IMR-90 (cell line): ENCODE data around the gene TDRD7. TPM values are rescaled to one million over a fixed set of nuclear protein-coding genes. Genes with fewer than 3 reads are reported as not detected.

Experiments
- ATAC-seq: fragments of 200-7000 bp; cut with Tn5 transposase; 2 replicates; pipeline ENCODE4 v1.9.1; 2020; ENCODE audit warnings: low read depth, mild to moderate bottlenecking, moderate library complexity
- BruUV-seq: library from RNA; stranded (reverse); fragments of 400-500 nt; replicated peaks from 2 replicates; lab custom pipeline; 2021; lab: Mats Ljungman, UMichigan
- CTCF ChIA-PET: fragments of 300-600 bp; formaldehyde crosslinking; extraction: SDS; loops from one replicate; lab custom pipeline; 2021; ENCODE audit warnings: antibody characterized with exemption; lab: Yijun Ruan, JAX
- POLR2A ChIA-PET: fragments of 300-600 bp; sonication (Branson Sonifier 250); formaldehyde crosslinking; loops from one replicate; lab custom pipeline; 2022; ENCODE audit warnings: antibody characterized with exemption; ENCODE audit not compliant: unreplicated experiment; lab: Charles Lee
- DNase-seq: peaks from one replicate; pipeline ENCODE4 v3.0.0; 2013
- H2AFZ ChIP-seq: replicated peaks from 2 replicates; pipeline ENCODE3; 2013; ENCODE audit warnings: low read length, mild to moderate bottlenecking; ENCODE audit not compliant: poor library complexity
- H2AK5ac ChIP-seq: 2 replicates; pipeline ENCODE4 v1.6.1; 2013; ENCODE audit warnings: low read depth, low read length, inconsistent platforms
- H2AK9ac ChIP-seq: replicated peaks from 2 replicates; pipeline ENCODE3; 2013; ENCODE audit warnings: mild to moderate bottlenecking, low read depth, low read length, moderate library complexity; ENCODE audit not compliant: poor library complexity
- H2BK120ac ChIP-seq: 2 replicates; pipeline ENCODE4 v1.6.1; 2013; ENCODE audit warnings: low read depth, low read length, inconsistent platforms
- H2BK15ac ChIP-seq: 3 replicates; pipeline ENCODE4 v1.6.1; 2013; ENCODE audit warnings: low read depth, low read length, inconsistent platforms
- H2BK20ac ChIP-seq: 2 replicates; pipeline ENCODE4 v1.6.1; 2013; ENCODE audit warnings: low read depth, mild to moderate bottlenecking, inconsistent platforms, low read length, moderate library complexity
- H2BK5ac ChIP-seq: 2 replicates; pipeline ENCODE4 v1.6.1; 2013; ENCODE audit warnings: mild to moderate bottlenecking, low read depth, low read length, inconsistent platforms; ENCODE audit not compliant: poor library complexity, severe bottlenecking
- H3K14ac ChIP-seq: replicated peaks from 2 replicates; pipeline ENCODE4 v1.6.1; 2013; ENCODE audit warnings: low read depth, low read length, inconsistent platforms
- H3K18ac ChIP-seq: 2 replicates; pipeline ENCODE4 v1.6.1; 2013; ENCODE audit warnings: low read depth, low read length, control low read depth
- H3K23ac ChIP-seq: 2 replicates; pipeline ENCODE4 v1.6.1; 2013; ENCODE audit warnings: low read depth, low read length, inconsistent platforms
- H3K27ac ChIP-seq: 2 replicates; pipeline ENCODE4 v1.5.1; 2013; ENCODE audit warnings: mild to moderate bottlenecking, control low read depth, low read length; ENCODE audit not compliant: insufficient read depth
- H3K27me3 ChIP-seq: 2 replicates; pipeline ENCODE4 v1.6.1; 2013; ENCODE audit warnings: low read length; ENCODE audit not compliant: control insufficient read depth, insufficient read depth
- H3K36me3 ChIP-seq: 2 replicates; pipeline ENCODE4 v1.6.1; 2013; ENCODE audit warnings: low read length, mixed read lengths; ENCODE audit not compliant: control insufficient read depth, insufficient read depth
- H3K4ac ChIP-seq: 2 replicates; pipeline ENCODE4 v1.6.1; 2013; ENCODE audit warnings: low read depth, low read length, inconsistent platforms
- H3K4me1 ChIP-seq: 2 replicates; pipeline ENCODE4 v1.6.1; 2013; ENCODE audit warnings: low read length, mixed read lengths; ENCODE audit not compliant: control insufficient read depth, insufficient read depth
- H3K4me2 ChIP-seq: 2 replicates; pipeline ENCODE4 v1.6.1; 2013; ENCODE audit warnings: low read depth, mild to moderate bottlenecking, control low read depth, low read length, moderate library complexity
- H3K4me3 ChIP-seq: 2 replicates; pipeline ENCODE4 v1.5.1; 2013; ENCODE audit warnings: low read depth, mild to moderate bottlenecking, control low read depth, low read length, moderate library complexity; ENCODE audit not compliant: insufficient read depth
- H3K56ac ChIP-seq: 2 replicates; pipeline ENCODE4 v1.6.1; 2013; ENCODE audit warnings: low read length, inconsistent platforms; ENCODE audit not compliant: insufficient read depth; ENCODE audit errors: extremely low read depth
- H3K79me1 ChIP-seq, 2 experiments: 2 replicates each; pipeline ENCODE4 v1.6.1; 2013; ENCODE audit warnings: low read length in 2 of 2, inconsistent platforms in 1 of 2, low read depth in 1 of 2
- H3K9ac ChIP-seq: 2 replicates; pipeline ENCODE4 v1.6.1; 2013; ENCODE audit warnings: low read depth, low read length, control low read depth
- H3K9me1 ChIP-seq: 2 replicates; pipeline ENCODE4 v1.6.1; 2013; ENCODE audit warnings: low read length, inconsistent platforms; ENCODE audit not compliant: insufficient read depth
- H3K9me3 ChIP-seq: 2 replicates; pipeline ENCODE4 v1.6.1; 2013; ENCODE audit warnings: low read length; ENCODE audit not compliant: control insufficient read depth, insufficient read depth
- H4K20me1 ChIP-seq: 2 replicates; pipeline ENCODE4 v1.6.1; 2013; ENCODE audit warnings: low read length, inconsistent platforms; ENCODE audit not compliant: insufficient read depth
- H4K5ac ChIP-seq: 2 replicates; pipeline ENCODE4 v1.6.1; 2013; ENCODE audit warnings: mild to moderate bottlenecking, low read depth, low read length, control low read depth
- H4K8ac ChIP-seq, 2 experiments: 2 replicates each; pipeline ENCODE4 v1.6.1; 2013; ENCODE audit warnings: low read depth in 2 of 2, low read length in 2 of 2, control low read depth in 1 of 2, inconsistent platforms in 1 of 2
- H4K91ac ChIP-seq: 2 replicates; pipeline ENCODE4 v1.6.1; 2013; ENCODE audit warnings: low read depth, low read length, inconsistent platforms; ENCODE audit not compliant: insufficient read depth
- CTCF ChIP-seq: conservative IDR thresholded peaks from 2 replicates; pipeline ENCODE4 v1.5.1; 2012; ENCODE audit warnings: mild to moderate bottlenecking, low read depth, low read length, improper control_type of control experiment
- MAZ ChIP-seq: IDR thresholded peaks from 2 replicates; pipeline ENCODE4 v1.6.1; 2012; ENCODE audit warnings: low read depth, mild to moderate bottlenecking, low read length, improper control_type of control experiment, moderate library complexity, borderline replicate concordance
- RAD21 ChIP-seq: IDR thresholded peaks from 2 replicates; pipeline ENCODE4 v1.6.1; 2012; ENCODE audit warnings: low read length, improper control_type of control experiment
- RFX5 ChIP-seq: IDR thresholded peaks from 2 replicates; pipeline ENCODE4 v1.8.0; 2012; ENCODE audit warnings: low read depth, mild to moderate bottlenecking, low read length, moderate library complexity
- WGBS, 2 experiments: methylation state at CpG; one replicate each; pipeline versions ENCODE4 v1.1.5 to v1.1.7; 2013; ENCODE audit warnings: missing lambda C conversion rate in 2 of 2; ENCODE audit not compliant: insufficient read length in 1 of 2; ENCODE audit errors: extremely low coverage in 2 of 2; 5-methylcytosine and 5-hydroxymethylcytosine counted together
- dilution Hi-C: fragments of 300-500 bp; cut with HindIII; formaldehyde crosslinking; loops from one replicate; pipeline ENCODE4 v1.14.3; 2018; ENCODE audit warnings: low sequenced_read_pairs; ENCODE audit not compliant: unreplicated experiment
- in situ Hi-C: fragments of 300-500 bp; cut with MboI; formaldehyde crosslinking; loops from 3 replicates; pipeline ENCODE4 v1.14.3; 2019; ENCODE audit warnings: low sequenced_read_pairs, inconsistent platforms, mixed read lengths
- intact Hi-C: fragments of 100-400 bp; cut with micrococcal nuclease; formaldehyde crosslinking; loops from 2 replicates; pipeline ENCODE4 v1.10.0; 2022
- polyA plus RNA-seq, 3 experiments: library from polyadenylated mRNA; depleted of rRNA; stranded (reverse); fragments of >200 nt; gene quantifications; 2 replicates each; pipeline ENCODE4 v1.2.3, GENCODE V29; 2012; ENCODE audit warnings: low replicate concordance in 1 of 3
- total RNA-seq: library from RNA; depleted of rRNA; stranded (reverse); fragments of >200 nt; gene quantifications from 2 replicates; pipeline ENCODE4 v1.2.3, GENCODE V29; 2012

The TDRD7 gene
- total and polyA plus RNA-seq, 2 of the 4 experiments (the other 2 are of a cell fraction): 4.4 to 9.7 TPM

GRCh38 chr9:97501177-97501971 is 89.5 kb downstream of the TDRD7 start, which contains the start of gene TMOD1:
TSS of gene TMOD1 (plus strand) at chr9:97501666. CDS start at chr9:97524189, 22,523 bp downstream.
- H3K36me3 ChIP-seq: 0 out of 2 replicates have a peak, but pooled peaks cover 1% of the 10 kb centered on the region
- H3K4me3 ChIP-seq: peak within 1 kb of the TSS; percentile 68
- peak; percentile 16; the same call in 1 of the 2 replicates for TF ChIP-seq RAD21
- TF ChIP-seq CTCF: peak; percentile 18; the same call in 1 of the 2 replicates
- no peak for TF ChIP-seq RFX5
- TF ChIP-seq MAZ: peak; percentile 73; the same call in 1 of the 2 replicates
- peak within 1 kb of the TSS; percentile 4; the same call in 1 of the 2 replicates for H2BK20ac ChIP-seq
- peak within 1 kb of the TSS; percentile 64; the same call in 1 of the 2 replicates for H4K5ac ChIP-seq
- no peak within 1 kb of the TSS for H2AK5ac ChIP-seq
- H3K4me1 ChIP-seq: peaks cover 18% of the 10 kb centered on the region; the same call in 1 of the 2 replicates
- H2BK120ac ChIP-seq: peak within 1 kb of the TSS; percentile 14; the same call in 1 of the 2 replicates
- no peaks in the 10 kb centered on the region for H4K20me1 ChIP-seq
- WGBS, 2 experiments: 0% methylated on average over 31 of the region's 87 CpGs; no CpG with 5 or more reads in 1 of the 2 experiments
- no peak within 1 kb of the TSS for H3K4ac ChIP-seq
- no peak within 1 kb of the TSS for H2BK5ac ChIP-seq
- H3K27me3 ChIP-seq: peaks cover 23% of the 10 kb centered on the region
- H3K23ac ChIP-seq: peak within 1 kb of the TSS; percentile 43; the same call in 1 of the 2 replicates
- dilution Hi-C loops: no loop called here
- ATAC-seq (peak; percentile 94), DNase-seq (peak; percentile 34)
- CTCF ChIA-PET: interaction anchor here (1.0 to 2.6 kb wide), 6 partner anchors 10 to 114 kb away, joined by 3 to 13 read pairs (median 6); no protein-coding TSS in a partner anchor
- no TSS peak for BruUV-seq
- peak within 1 kb of the TSS in 1 of 2 experiments; percentile 47; a peak in 1 of 4 replicates for H4K8ac ChIP-seq
- intact Hi-C loops: no loop called here
- POLR2A ChIA-PET: interaction anchor here (0.6 kb wide), 1 partner anchor 63 kb away, joined by 3 read pairs; no protein-coding TSS in a partner anchor
- 0 out of 4 replicates have a peak, but pooled peaks cover 0 to 3% of the 10 kb centered on the region in 2 experiments for H3K79me1 ChIP-seq
- H4K91ac ChIP-seq: no peak within 1 kb of the TSS
- peak within 1 kb of the TSS; percentile 88 for H2AFZ ChIP-seq
- peak within 1 kb of the TSS; percentile 83 for H3K4me2 ChIP-seq
- H3K9me3 ChIP-seq: no peaks in the 10 kb centered on the region
- in situ Hi-C loops: no loop called here
- peak within 1 kb of the TSS; percentile 52; the same call in 1 of the 2 replicates for H3K18ac ChIP-seq
- H3K9me1 ChIP-seq: no peaks in the 10 kb centered on the region
- H3K9ac ChIP-seq: peak within 1 kb of the TSS; percentile 60; the same call in 1 of the 2 replicates
- no peak within 1 kb of the TSS; the same call in 1 of the 2 replicates for H3K27ac ChIP-seq
- H3K56ac ChIP-seq: no peak within 1 kb of the TSS
- peak within 1 kb of the TSS; percentile 57 for H2AK9ac ChIP-seq
- H2BK15ac ChIP-seq: no peak within 1 kb of the TSS
- H3K14ac ChIP-seq: no peak within 1 kb of the TSS
